Epithelial cell of prostate (primary cell): Measurements from ENCODE around the gene NOP16.

ENCODE experiments used
- DNase-seq: peaks from one replicate; pipeline ENCODE4 v3.0.0-alpha.2; 2011; ENCODE audit warnings: low read depth, low spot score
- H3K27ac ChIP-seq: fragments of 450-650 bp; 2 replicates; pipeline ENCODE4 v1.5.1; 2017; ENCODE audit warnings: mild to moderate bottlenecking

The NOP16 gene, protein sequence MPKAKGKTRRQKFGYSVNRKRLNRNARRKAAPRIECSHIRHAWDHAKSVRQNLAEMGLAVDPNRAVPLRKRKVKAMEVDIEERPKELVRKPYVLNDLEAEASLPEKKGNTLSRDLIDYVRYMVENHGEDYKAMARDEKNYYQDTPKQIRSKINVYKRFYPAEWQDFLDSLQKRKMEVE

DNA sequence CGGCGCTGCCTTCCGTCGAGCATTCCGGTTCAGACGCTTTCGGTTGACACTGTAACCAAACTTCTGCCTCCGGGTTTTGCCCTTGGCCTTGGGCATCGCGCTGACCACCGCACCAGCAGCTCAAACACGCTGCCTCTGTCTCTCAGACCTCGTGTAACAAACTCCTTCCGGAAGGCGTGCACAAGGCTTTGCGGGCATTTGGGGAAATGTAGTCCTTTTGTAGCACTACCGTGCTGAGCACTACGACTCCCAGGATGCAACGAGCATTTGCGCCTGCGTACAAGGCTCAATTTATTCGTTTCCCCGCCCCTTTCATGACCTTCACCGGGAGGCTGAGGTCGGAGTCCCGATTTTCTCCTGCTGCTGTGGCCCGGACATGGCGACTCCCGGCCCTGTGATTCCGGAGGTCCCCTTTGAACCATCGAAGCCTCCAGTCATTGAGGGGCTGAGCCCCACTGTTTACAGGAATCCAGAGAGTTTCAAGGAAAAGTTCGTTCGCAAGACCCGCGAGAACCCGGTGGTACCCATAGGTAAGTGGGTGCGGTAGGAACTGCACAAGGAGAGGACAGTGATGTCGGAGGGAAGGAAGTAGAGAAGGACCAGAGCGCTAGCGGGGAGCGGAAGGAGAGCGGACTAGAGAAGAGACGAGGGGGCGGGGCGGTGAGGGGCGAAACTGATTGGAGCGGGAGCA, at the start of gene NOP16, which contains the start of gene HIGD2A:
Gene NOP16 (minus strand): TSS at position 155 of the 691 bp plus-strand sequence. CDS start 59 bp downstream, at position 96.
Gene HIGD2A (plus strand): TSS at position 308 of the 691 bp plus-strand sequence. CDS start 69 bp downstream, at position 377.
- peak; percentile 93 for DNase-seq
- peak within 1 kb of the TSS; percentile 89 for H3K27ac ChIP-seq

DNA sequence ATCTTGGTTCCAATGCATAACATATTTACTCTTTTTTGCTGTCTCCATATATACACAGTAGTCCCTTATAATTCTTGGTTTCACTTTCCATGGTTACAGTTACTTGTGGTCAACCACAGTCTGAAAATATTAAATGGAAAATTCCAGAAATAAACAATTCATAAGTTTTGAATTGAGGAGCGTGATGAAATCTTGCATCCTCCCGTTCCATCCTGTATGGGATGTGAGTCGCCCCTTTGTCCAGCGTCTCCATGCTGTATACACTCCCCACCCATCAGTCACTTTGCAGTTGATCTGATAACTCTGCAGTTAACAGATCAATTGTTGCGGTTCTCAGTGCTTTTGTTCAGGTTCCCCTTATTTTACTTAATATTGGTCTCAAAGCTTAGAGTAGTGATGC, 48.3 kb upstream of the NOP16 start:
- DNase-seq, result no peak

DNA sequence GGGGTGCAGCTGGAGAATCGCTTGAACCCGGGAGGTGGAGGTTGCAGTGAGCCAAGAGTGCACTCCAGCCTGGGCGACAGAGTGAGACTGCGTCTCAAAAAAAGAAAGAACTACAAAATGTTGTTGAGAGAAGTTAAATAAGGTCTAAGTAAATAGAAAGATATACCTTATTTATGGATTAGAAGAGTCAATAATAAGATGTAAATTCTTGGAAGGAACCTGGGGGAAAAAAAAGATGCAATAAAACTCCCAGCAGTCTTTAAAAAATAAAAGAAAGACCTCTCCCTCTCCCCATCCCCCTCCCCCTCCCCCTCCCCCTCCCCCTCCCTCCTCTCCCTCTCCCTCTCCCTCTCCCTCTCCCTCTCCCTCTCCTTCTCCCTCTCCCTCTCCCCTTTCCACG, 44.3 kb upstream of the NOP16 start:
- no peak overlapping the region for H3K27ac ChIP-seq
- DNase-seq, result no peak

More for the DNA sequence above, 48.3 kb upstream of the NOP16 start:
- peak overlapping the region; percentile 30 for H3K27ac ChIP-seq

DNA sequence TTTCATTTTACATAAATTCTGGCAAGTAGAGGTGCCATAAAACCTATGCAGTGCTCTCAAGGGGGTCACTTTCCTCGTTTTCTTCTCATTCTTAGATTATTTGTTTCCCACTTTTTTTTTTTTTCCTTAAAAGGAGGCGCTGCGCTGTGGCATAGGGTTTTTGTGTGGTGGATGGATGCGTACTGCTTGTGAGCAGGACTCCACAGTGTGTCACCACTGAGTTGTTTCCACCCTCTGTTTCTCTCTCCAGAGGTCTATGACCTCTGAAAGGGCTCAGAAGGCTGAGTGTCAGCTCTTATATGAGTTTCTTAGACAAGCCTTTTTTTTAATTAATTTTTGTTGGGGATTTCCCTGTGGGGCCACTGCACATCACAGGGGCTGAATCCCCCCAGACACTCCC, 41.6 kb upstream of the NOP16 start:
- H3K27ac ChIP-seq, result no peak overlapping the region
- no peak for DNase-seq

DNA sequence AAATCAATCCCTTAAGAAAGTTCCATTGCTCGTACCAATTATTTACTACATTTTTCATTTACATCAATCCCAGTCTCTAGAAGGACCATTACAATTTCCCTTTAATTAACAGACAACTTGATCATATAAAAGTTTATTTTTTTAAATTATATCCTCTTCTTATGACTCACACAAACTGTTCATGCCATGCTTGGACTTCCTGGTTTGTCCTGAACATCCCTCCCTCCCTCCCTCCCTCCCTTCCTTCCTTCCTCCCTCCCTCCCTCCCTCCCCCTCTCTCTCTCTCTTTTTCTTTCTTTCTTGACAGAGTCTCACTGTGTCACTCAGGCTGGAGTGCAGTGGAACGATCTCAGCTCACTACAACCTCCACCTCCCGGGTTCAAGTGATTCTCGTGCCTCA, 39.6 kb upstream of the NOP16 start:
- no peak overlapping the region for H3K27ac ChIP-seq
- DNase-seq, result no peak

DNA sequence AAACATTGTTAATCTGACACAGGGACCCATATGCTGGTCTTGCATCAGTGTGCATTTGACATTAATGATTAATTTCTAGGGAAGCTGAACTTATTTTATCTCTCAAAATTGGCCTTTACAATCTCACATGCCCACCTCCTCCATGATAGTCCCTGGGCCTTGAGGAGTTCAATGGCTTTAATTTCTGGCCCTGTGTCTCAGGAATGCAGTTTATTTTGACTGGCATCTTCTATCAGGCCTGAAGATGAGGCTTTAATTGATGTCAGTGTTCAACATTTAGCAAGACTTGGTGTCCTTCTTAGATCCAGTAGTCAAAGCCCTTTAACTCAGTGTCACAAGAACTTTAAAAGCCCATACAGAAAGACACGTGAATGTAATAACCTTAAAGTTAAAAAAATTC, 38.5 kb upstream of the NOP16 start:
- no peak overlapping the region for H3K27ac ChIP-seq
- DNase-seq, result no peak

DNA sequence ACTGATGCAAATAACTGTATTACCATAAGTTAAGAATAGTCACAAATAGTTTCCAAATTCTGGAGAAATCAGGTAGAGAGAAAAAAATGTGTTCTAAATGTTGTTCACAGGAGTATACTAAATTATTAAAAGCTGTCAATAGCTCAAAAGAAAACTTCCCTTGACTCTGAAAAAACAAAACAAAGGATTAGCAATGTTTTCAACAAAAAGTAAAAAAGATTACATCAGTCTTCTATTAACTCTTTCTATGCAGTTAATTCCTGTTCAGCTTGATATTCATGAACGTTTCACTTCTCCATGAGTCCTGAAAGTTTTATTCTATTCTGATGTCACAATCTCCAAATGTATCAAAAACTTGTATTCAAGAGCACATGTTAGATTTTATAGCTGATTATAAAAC, 37.4 kb upstream of the NOP16 start:
- no peak for DNase-seq
- peak overlapping the region; percentile 18 for H3K27ac ChIP-seq

DNA sequence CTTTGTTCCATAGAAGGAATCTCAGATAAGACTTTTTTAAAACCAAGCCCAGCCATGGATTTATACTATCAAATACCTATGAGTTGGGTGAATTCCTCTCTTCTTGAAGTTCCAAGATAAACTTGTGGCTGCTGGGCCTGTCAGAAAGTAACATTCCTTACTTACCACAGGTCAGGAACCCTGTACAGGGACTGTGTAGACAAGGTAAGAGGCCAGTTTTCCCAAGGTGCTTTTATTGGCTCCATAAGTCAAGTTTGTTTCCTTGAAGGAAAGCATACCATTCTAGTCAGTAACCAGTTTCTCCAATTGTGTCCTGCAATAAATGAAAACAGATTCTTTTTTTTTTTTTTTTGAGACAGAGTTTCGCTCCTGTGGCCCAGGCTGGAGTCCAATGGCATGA, 36.7 kb upstream of the NOP16 start:
- no peak for DNase-seq
- peak overlapping the region; percentile 18 for H3K27ac ChIP-seq

DNA sequence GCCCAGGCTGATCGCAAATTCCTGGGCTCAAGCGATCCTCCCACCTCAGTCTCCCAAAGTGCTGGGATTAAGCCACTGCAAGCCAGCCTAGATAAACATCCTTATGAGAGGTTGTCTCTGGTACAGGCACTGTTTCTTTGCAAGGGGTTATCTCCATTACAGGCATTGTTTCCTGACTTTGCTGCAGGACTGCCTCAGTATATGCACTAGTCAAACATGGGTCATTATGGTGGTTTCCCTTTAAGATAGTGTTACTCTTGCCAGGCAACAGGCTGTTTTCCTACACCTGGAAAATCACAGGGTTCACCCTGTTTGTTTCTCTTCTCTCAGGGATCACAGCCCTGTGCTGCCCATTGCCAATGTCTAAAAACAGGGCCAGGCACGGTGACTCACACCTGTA, 35.8 kb upstream of the NOP16 start:
- H3K27ac ChIP-seq, result no peak overlapping the region
- no peak for DNase-seq

DNA sequence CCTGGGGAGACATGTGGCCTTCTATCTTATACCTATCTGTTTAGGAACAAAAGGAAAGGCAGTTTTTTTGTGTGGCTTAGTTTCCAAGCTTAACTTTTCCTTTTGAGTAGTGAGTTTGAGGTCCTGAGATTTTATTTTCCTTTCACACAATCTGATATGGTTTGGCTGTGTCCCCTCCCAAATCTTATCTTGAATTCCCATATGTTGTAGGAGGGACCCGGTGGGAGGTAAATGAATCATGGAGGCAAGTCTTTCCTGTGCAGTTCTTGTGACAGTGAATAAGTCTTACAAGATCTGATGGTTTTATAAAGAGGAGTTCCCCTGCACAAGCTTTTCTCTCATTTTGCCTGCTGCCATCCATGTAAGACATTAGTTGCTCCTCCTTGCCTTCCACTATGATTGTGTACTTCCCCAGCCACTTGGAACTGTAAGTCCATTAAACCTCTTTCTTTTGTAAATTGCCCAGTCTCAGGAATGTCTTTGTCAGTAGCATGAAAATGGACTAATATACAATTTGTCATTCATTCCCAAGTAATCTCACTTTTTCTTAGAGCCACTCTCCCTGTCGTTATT, 32.7 kb upstream of the NOP16 start:
- no peak overlapping the region for H3K27ac ChIP-seq
- DNase-seq, result no peak

DNA sequence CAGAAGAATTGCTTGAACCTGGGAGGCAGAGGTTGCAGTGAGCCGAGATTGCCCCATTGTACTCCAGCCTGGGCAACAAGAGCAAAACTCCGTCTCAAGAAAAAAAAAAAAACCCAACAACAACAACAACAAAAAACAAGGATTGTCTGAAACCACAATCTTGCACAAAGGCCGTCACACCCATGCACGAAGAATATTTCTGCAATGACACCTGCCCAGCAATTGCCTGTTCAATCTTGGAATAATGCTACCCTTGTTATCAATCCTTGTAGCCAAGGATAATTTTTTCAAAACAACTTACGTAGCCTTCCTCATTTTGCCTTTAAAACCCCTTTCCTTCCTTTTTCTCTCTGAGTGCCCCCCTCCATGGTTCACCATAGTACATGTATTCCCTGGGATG, 31.7 kb upstream of the NOP16 start:
- DNase-seq, result no peak
- no peak overlapping the region for H3K27ac ChIP-seq

DNA sequence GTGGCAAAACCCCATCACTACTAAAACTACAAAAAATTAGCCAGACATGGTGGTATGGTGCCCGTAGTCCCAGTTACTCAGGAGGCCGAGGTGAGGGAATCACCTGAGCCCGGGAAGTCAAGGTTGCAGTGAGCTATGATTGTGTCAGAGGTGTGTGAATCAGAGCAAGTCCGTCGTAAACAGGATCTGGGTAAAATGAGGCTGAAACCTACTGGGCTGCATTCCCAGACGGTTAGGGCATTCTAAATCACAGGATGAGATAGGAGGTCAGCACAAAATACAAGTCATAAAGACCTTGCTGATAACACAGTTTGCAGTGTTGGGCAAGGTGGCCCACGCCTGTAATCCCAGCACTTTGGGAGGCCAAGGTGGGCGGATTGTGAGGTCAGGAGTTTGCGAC, 29.9 kb upstream of the NOP16 start:
- DNase-seq, result peak; percentile 94
- H3K27ac ChIP-seq, result peak overlapping the region; percentile 98

DNA sequence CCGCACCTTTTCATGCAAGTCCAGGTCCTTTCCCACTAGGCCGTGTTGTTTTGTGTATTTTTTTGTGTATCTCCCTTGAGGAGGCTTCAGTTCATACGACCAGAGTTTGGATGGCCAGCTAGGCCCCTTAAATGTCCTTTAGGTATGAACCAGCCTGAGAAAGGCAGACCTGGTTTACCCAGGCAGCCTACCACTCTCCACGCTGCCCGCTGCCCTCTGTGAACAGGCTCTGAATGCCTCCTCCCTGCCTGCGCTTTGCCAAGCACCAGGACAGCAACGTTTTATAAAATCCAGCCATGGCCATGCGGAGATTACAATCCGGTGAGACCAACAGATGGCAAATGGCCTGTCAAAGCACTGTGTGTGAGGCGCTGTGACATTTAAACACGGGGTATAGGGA, 28.6 kb upstream of the NOP16 start:
- H3K27ac ChIP-seq, result peak overlapping the region; percentile 98
- no peak for DNase-seq

DNA sequence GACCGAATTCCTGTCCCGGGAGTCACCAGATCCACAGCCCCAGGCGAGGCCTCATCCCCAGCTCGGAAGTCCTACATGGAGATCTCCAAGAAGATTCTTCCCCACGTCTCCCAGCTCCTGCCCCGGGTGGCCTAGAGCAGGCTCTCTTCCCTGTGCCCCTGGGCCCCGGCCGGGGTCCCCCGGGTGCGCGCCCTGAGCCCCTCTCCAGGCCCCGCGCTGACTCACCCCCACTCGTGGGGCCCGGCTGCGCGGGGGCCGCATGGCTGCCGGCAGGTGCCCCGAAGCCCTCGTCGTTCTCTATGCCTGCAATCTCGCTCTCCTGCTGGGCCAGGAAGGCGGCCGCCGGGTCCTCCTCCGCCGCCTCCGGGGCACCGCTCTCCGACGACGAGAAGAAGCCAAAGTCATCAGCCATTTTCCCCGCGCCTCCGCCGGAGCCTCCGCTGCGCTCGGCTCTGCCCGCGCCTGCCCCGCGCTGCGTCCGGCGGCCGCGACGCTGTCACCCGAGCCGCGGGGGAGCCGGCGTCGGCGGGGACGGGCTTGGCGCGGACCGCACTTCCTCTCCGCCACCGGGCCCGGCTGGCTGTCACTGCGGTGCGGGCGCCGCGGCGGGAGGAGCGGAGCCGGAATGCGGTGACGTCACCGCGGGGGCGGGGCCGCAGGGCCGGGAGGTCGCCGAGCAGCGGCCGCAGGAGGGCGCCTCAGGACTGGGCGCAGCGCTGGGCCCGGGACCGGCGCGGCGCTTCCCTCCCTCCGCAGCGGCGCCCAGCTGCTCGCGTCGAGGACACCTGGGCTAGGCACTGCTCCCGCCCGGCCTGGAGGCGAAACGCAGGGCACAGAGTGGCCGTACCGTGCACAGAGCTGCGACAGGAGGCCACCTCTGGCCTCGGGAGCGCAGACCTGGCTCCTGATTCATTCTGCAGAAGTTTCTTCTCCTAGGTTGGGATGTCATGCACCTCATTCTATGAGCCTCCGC, 27.8 kb upstream of the NOP16 start, which contains the start of gene CLTB:
Gene CLTB (minus strand): TSS at position 588 of the 973 bp plus-strand sequence. CDS start 176 bp downstream, at position 412.
- DNase-seq, result peak; percentile 59

DNA sequence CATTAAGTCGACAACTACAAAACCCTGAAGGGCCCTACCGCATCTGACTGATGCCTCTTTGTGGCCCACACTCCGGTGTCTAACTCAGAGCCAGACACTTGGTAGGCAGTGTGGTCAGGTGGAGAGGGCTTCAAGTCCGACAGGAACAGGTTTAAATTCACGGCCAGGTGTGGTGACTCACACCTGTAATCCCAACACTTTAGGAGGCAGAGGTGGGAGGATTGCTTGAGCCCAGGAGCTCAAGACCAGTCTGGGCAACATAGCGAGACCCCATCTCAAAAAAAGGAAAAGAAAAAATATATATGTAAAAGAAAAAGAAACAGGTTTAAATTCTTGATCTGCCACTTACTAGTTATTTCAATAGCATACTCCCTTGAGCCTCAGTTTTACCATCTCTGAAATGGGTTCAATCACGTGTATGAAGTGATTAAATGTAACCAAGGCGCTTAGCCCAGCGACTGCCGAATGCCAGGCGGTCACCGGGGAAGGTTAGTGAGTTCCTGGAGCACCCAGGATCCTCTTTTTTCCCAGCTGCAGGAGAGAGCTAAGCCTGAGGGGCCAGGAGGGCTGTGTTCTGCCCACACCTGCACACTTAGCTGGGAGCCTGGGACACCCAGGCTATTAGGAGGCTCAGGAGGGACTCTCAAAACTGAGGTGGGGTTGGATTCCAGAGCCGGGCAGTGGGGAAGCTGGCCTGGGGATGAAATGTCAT, 27.0 kb upstream of the NOP16 start:
- DNase-seq, result no peak

More for the DNA sequence above, 27.8 kb upstream of the NOP16 start, which contains the start of gene CLTB:
- peak within 1 kb of the TSS; percentile 98 for H3K27ac ChIP-seq

DNA sequence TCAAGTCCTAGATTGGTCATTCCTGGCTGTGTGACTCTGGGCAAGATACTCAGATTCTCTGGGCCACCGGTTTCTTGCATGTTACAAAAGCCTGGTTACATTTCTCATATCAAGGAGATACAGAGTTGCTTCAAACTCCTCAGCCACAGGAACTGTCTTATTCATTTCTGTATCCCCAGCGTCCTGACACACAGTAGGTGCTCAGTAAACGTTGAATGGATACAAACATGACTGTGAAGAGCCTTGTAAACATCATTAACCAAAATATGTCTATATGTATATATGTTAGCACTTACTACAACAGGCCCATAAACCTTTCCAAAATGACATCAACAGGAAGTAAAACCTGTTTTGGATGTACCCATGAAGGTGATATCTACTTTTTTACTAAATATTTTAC, 26.3 kb upstream of the NOP16 start:
- H3K27ac ChIP-seq, result peak overlapping the region; percentile 98
- no peak for DNase-seq

More for the DNA sequence above, 27.0 kb upstream of the NOP16 start:
- H3K27ac ChIP-seq, result peak overlapping the region; percentile 98

DNA sequence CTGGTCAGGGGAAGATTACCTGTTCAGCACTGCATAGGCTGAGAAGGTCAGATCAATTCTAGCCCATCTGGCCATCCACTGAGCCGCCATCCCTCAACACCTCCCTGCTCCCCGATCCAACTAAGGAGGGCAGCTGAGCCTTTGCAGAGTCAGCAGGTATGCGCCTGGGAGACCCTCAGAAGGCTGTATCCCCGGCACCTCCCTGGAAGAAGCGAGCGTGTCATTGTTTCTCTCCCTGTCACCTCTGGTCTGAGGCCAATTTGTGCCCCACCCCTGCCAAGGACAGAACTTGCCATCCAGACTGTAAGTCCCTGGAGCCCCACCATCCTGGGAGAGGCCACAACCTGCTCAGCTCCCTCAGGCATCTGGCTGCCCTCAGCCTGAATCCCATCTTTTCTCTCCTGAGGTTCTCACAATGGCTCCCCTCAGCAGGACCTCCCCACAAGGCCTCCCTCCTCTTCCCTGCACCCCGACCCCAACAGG, 25.4 kb upstream of the NOP16 start:
- peak overlapping the region; percentile 98 for H3K27ac ChIP-seq
- DNase-seq, result no peak

DNA sequence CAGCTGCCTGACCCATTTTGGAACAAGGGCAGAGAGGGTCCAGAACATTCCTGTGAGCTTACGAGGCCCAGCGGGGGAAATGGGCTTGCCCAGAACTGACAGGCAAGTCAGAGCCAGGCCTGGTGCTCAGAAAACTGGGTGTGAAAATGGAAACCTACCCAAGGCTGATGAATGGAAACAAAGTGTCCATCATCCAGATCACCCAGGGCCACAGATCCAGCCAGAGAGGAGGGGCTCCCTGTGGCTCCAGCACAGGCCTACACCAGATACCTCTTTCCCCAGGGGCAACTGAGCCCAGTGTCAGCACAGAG, 24.8 kb upstream of the NOP16 start:
- DNase-seq, result no peak
- H3K27ac ChIP-seq, result peak overlapping the region; percentile 98

DNA sequence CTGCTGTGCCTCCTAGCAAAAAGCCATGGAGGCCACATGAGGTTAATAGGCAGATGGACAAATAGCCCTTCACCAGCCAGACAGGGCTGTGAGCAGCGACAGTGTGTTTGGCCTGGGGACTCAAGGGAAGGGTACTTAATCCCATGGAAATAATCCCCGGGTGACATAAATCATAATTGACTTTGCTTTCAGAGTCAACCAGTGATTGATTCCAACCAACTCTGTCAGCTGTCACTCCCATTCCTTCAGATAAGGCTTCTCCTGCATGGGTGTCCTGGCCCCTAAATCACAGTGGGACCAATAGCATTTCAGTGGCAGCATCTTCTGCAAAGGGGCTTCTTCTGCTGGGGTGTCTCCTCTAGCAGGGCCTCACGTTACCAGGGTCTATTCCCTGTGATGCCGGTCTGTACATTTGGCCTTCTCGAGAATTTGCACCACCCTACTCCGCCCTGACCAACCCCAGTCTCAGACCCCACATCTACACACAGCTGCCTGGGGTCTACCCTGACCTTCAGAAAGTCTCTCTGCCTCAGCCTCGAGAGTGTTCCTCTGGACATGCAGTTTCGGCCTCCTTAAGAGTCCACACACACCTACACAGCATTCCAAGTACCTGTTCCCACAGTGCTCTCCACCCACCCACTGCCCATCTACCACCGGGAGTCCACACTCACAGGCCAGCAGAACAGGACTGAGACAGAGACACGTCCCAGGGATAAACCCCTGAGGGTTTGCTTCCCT, 24.3 kb upstream of the NOP16 start:
- no peak for DNase-seq
- H3K27ac ChIP-seq, result peak overlapping the region; percentile 98
